Gastroesophageal sphincter (tissue), 4 donors: ENCODE measurements around the gene PDE10A. TPM values are rescaled to one million over a fixed set of nuclear protein-coding genes. Genes with fewer than 3 reads are reported as not detected.

Experiments used
- ATAC-seq: fragments of 150-250 bp; one replicate; pipeline ENCODE4 v1.9.1; 2016; ENCODE audit warnings: mild to moderate bottlenecking, moderate library complexity
- H3K27ac ChIP-seq, 4 donors: fragments of 200-600 bp; sonication (generic) in 3 of 4; 1 replicate in 3 of 4; 2 replicates in 1 of 4; pipeline ENCODE4 v1.5.1; 2016 to 2019
- H3K27me3 ChIP-seq: fragments of 200-600 bp; sonication (generic); one replicate; pipeline ENCODE4 v1.5.1; 2019
- H3K36me3 ChIP-seq, 2 donors: fragments of 200-600 bp; sonication (generic); one replicate each; pipeline ENCODE4 v1.5.1; 2019; ENCODE audit warnings: control low read depth in 1 of 2
- H3K4me1 ChIP-seq, 3 donors: fragments of 200-600 bp; sonication (generic); 1 replicate in 2 of 3; 2 replicates in 1 of 3; pipeline ENCODE4 v1.5.1; 2016 to 2019; ENCODE audit warnings: control low read depth in 2 of 3
- H3K4me3 ChIP-seq, 2 donors: fragments of 200-600 bp; sonication (generic); one replicate each; pipeline ENCODE4 v1.5.1; 2019; ENCODE audit warnings: mild to moderate bottlenecking in 1 of 2, moderate library complexity in 1 of 2
- H3K9me3 ChIP-seq, 3 donors: fragments of 200-600 bp; sonication (generic); one replicate each; pipeline ENCODE4 v1.5.1; 2017 to 2019; ENCODE audit warnings: control low read depth in 2 of 3
- EP300 ChIP-seq: sonication (generic); formaldehyde crosslinking; IDR thresholded peaks from one replicate; pipeline ENCODE4 v1.6.1; 2017; ENCODE audit warnings: antibody characterized with exemption, mild to moderate bottlenecking
- POLR2A ChIP-seq, 2 donors: fragments of 450-650 bp; IDR thresholded peaks; one replicate each; pipeline ENCODE4 v1.6.1; 2017; ENCODE audit warnings: antibody characterized with exemption in 2 of 2, mild to moderate bottlenecking in 2 of 2, moderate library complexity in 1 of 2
- POLR2AphosphoS5 ChIP-seq: sonication (generic); formaldehyde crosslinking; IDR thresholded peaks from one replicate; pipeline ENCODE4 v1.6.1; 2017; ENCODE audit warnings: antibody characterized with exemption
- WGBS, 2 donors: methylation state at CpG; one replicate each; pipeline ENCODE4 v1.1.5; 2018; ENCODE audit warnings: low coverage in 1 of 2; 5-methylcytosine and 5-hydroxymethylcytosine counted together
- total RNA-seq, 4 donors: library from RNA; depleted of rRNA; stranded (reverse); fragments of >200 nt; gene quantifications; one replicate each; pipeline ENCODE4 v1.1.0, GENCODE V29; 2016
- TF ChIP-seq, protein P1 (sequence below), 4 experiments: fragments of 200-600 bp in 2 of 4; fragments of 450-650 bp in 2 of 4; sonication (generic) in 1 of 4; IDR thresholded peaks; one replicate each; pipeline ENCODE4 v1.5.1; 2017 to 2019; ENCODE audit warnings: antibody characterized with exemption in 4 of 4, mild to moderate bottlenecking in 2 of 4, moderate library complexity in 2 of 4

Gene PDE10A
- total RNA-seq, 4 donors from 2014 or later, result 2.5 to 12.1 (median 4.0) TPM

DNA sequence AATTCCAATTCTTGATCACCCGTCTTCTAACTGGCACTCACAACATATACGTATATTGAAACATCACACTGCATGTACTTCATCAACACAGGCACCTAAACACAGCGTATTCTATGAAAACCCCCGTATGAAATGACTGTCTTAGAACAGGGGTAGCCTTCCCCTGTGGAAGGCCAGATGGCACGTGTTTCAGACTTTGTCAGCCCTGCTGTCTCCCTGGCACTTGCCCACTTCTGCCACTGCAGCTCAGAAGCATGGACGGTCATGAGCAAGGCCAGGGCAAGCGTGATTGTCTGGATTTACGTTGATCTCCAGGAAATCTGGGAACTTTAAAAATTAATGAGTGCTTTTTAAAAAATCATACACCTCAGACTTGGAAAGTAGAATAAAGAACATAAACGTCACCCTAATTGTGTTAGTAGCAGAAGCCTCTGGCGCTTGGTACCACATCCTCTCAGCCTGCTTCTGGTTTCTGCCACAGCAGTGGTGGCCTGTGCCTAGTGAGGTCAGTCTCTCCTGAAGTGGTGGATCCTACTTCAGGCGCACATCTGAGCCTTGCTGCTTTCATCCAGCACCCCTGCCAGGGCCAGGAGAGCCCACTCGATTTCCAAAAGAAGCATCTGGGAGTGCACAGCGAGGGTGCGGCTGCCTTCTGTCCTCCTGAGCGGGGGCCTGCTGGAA, 18.3 kb downstream of the PDE10A start:
- H3K27me3 ChIP-seq, result peaks cover 2% of the 10 kb centered on the region
- H3K36me3 ChIP-seq, result no peaks in the 10 kb centered on the region
- no peaks in the 10 kb centered on the region for H3K4me1 ChIP-seq
- no peak for TF ChIP-seq POLR2A (IDR thresholded peaks at IDR 0.05)
- TF ChIP-seq, protein P1, sequence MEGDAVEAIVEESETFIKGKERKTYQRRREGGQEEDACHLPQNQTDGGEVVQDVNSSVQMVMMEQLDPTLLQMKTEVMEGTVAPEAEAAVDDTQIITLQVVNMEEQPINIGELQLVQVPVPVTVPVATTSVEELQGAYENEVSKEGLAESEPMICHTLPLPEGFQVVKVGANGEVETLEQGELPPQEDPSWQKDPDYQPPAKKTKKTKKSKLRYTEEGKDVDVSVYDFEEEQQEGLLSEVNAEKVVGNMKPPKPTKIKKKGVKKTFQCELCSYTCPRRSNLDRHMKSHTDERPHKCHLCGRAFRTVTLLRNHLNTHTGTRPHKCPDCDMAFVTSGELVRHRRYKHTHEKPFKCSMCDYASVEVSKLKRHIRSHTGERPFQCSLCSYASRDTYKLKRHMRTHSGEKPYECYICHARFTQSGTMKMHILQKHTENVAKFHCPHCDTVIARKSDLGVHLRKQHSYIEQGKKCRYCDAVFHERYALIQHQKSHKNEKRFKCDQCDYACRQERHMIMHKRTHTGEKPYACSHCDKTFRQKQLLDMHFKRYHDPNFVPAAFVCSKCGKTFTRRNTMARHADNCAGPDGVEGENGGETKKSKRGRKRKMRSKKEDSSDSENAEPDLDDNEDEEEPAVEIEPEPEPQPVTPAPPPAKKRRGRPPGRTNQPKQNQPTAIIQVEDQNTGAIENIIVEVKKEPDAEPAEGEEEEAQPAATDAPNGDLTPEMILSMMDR (IDR thresholded peaks at IDR 0.05), result no peak
- no peak for TF ChIP-seq POLR2AphosphoS5
- no peak for TF ChIP-seq EP300
- no peaks in the 10 kb centered on the region for H3K9me3 ChIP-seq
- ATAC-seq, result no peak
- H3K4me3 ChIP-seq, result no peak overlapping the region
- 91 to 93% methylated on average over 10 to 12 of the region's 15 CpGs for WGBS, 2 donors
- H3K27ac ChIP-seq, result no peak overlapping the region

DNA sequence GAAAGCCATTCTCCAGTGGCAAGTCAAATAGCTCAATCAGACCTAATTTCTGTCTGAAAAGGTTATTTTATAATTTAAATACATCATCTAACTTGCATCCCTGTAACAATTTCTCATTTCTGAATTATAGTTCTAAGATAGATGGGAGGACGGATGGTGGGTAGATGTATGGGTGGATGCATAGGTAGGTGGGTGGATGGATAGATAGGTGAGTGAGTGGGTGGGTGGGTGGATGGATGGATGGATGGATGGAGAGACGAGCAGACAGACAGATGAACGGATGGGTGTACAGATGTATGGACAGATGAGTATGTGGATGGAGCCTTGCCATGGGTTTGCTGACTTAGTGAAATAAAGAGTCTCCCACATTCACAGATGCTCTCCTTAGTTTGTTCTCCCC, 20.0 kb downstream of the PDE10A start:
- H3K27ac ChIP-seq, result no peak overlapping the region
- TF ChIP-seq POLR2A (IDR thresholded peaks at IDR 0.05), result no peak
- TF ChIP-seq, protein P1 (IDR thresholded peaks at IDR 0.05), result no peak
- TF ChIP-seq EP300, result no peak
- TF ChIP-seq POLR2AphosphoS5, result no peak
- ATAC-seq, result no peak
- H3K9me3 ChIP-seq, result no peaks in the 10 kb centered on the region
- 56 to 71% methylated on average over 3 of the region's 3 CpGs for WGBS, 2 donors
- H3K36me3 ChIP-seq, result no peaks in the 10 kb centered on the region
- H3K4me1 ChIP-seq, result peaks cover 0 to 1% (median 0%) of the 10 kb centered on the region in 3 donors
- H3K4me3 ChIP-seq, result no peak overlapping the region
- peaks cover 7% of the 10 kb centered on the region for H3K27me3 ChIP-seq

DNA sequence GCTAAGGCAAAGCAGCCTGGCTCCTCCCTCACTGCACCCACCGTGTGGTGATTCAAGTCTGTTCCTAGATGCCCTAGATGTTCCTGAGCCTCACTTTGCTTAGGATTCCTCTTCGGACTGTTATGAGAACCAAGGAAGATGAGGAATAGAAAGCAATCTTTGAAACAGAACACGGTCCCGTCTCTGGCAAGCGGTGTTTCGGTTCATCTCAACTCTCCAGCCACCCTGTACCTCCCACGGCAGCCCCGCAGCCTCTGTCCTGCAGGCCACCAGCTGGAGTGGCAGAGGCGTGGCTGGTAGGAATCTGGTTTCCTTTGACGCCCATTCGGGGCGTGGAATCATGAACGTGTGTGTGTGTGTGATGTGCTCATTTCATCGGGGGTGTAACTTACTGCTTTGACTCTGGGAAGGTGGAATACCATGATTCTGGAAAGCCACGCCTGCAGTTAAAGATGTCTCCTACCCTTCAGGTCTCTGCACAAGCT, 21.3 kb downstream of the PDE10A start:
- Histone ChIP-seq H3K4me1 (peaks cover 0 to 14% (median 0%) of the 10 kb centered on the region in 3 donors), H3K36me3 (no peaks in the 10 kb centered on the region), H3K4me3 (no peak overlapping the region), H3K27me3 (peaks cover 16% of the 10 kb centered on the region), H3K9me3 (no peaks in the 10 kb centered on the region), H3K27ac (no peak overlapping the region)
- WGBS, 2 donors, result 89 to 100% methylated on average over 3 to 6 of the region's 15 CpGs
- TF ChIP-seq EP300 (no peak), POLR2A (IDR thresholded peaks at IDR 0.05) (no peak), POLR2AphosphoS5 (no peak)
- TF ChIP-seq, protein P1 (IDR thresholded peaks at IDR 0.05), result no peak
- no peak for ATAC-seq

DNA sequence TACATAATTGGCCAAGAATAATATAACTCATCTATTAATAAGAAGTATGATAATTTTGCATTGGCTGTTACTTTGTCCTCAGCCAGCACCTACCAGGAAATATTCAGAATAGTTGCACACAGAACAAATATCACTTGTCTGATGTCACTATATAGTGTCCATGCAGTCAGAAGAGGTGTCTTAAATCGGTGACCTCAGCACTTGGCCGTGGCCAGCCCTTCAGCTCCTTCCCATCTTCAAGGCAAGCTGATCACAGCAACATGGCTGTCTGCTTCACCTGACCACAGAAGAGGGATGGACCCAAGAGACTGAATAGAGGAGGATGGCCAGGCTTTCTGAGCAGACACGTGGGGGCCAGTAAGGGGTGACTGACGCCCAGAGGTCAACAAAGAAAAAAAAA, 22.2 kb downstream of the PDE10A start:
- ATAC-seq, result no peak
- TF ChIP-seq POLR2AphosphoS5 (no peak), EP300 (no peak)
- TF ChIP-seq, protein P1 (IDR thresholded peaks at IDR 0.05), result no peak
- 60 to 61% methylated on average over 3 to 4 of the region's 4 CpGs for WGBS, 2 donors

DNA sequence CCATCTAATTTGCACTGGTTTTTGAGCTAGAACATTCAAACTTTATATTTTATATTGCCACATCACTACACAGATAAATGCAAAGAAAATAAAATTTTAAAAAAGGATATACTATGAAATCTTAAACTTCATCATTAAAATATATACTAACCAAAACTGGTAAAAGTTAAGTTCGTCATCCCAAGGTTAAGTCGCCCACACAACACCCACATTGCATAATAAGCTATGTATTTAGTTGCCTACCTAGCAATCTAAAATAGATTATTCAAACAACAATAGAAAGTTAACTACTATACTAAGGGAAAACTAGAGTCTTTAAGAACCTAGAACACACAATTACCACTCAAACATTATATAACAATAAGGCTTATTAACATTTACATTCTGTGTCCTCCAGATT, 24.5 kb downstream of the PDE10A start:
- no peak overlapping the region for H3K27ac ChIP-seq
- peaks cover 19% of the 10 kb centered on the region for H3K27me3 ChIP-seq
- no peak for ATAC-seq
- no peaks in the 10 kb centered on the region for H3K9me3 ChIP-seq
- WGBS, 2 donors, result 91 to 96% methylated on average over 2 of the region's 2 CpGs
- H3K36me3 ChIP-seq, result no peaks in the 10 kb centered on the region
- peaks cover 0 to 21% (median 0%) of the 10 kb centered on the region in 3 donors for H3K4me1 ChIP-seq
- no peak overlapping the region for H3K4me3 ChIP-seq
- TF ChIP-seq, protein P1 (IDR thresholded peaks at IDR 0.05), result no peak
- no peak for TF ChIP-seq EP300

More for the DNA sequence above, 22.2 kb downstream of the PDE10A start:
- Histone ChIP-seq H3K27me3 (peaks cover 16% of the 10 kb centered on the region), H3K9me3 (no peaks in the 10 kb centered on the region), H3K4me3 (no peak overlapping the region), H3K36me3 (no peaks in the 10 kb centered on the region), H3K27ac (no peak overlapping the region), H3K4me1 (peaks cover 0 to 21% (median 0%) of the 10 kb centered on the region in 3 donors)
